HCT116 (cell line): ENCODE data around the gene NAA50.

Experiments
- ATF3 ChIP-seq: IDR thresholded peaks from 2 replicates; pipeline ENCODE4 v1.6.1; 2012
- CTCF ChIP-seq, 3 experiments: fragments of 200-600 bp in 1 of 3; sonication (generic) in 1 of 3; IDR thresholded peaks in 2 of 3; conservative IDR thresholded peaks in 1 of 3; 2 replicates each; pipeline ENCODE4 v1.5.1; 2012 to 2017; ENCODE audit warnings: low read depth in 2 of 3, low read length in 2 of 3, antibody characterized with exemption in 1 of 3, borderline replicate concordance in 1 of 3, control low read depth in 1 of 3, mild to moderate bottlenecking in 1 of 3, mixed read lengths in 1 of 3, mixed run types in 1 of 3, moderate library complexity in 1 of 3; ENCODE audit not compliant: insufficient read depth in 1 of 3
- EGR1 ChIP-seq: IDR thresholded peaks from 2 replicates; pipeline ENCODE4 v1.6.1; 2012; ENCODE audit warnings: low read depth
- EZH2 ChIP-seq: fragments of 200-600 bp; sonication (generic); IDR thresholded peaks from 2 replicates; pipeline ENCODE4 v1.6.1; 2017; ENCODE audit warnings: antibody characterized with exemption, mixed run types
- POLR2A ChIP-seq: IDR thresholded peaks from 2 replicates; pipeline ENCODE4 v1.7.0; 2011; ENCODE audit warnings: borderline replicate concordance; ENCODE audit not compliant: insufficient read depth, insufficient read length; ENCODE audit errors: extremely low read depth
- POLR2AphosphoS5 ChIP-seq: IDR thresholded peaks from 2 replicates; pipeline ENCODE4 v1.6.1; 2011; ENCODE audit warnings: mild to moderate bottlenecking, low read depth, low read length, moderate library complexity
- REST ChIP-seq: IDR thresholded peaks from 2 replicates; pipeline ENCODE4 v1.6.1; 2012; ENCODE audit warnings: low read depth
- SP1 ChIP-seq: IDR thresholded peaks from 2 replicates; pipeline ENCODE4 v1.6.1; 2012; ENCODE audit warnings: low read depth

GRCh38 chr3:113696658-113697499 is 49.2 kb downstream of the NAA50 start:
- TF ChIP-seq EZH2 (no peak), CTCF (IDR thresholded peaks at IDR 0.05 in 2 of 3, conservative IDR thresholded peaks at IDR 0.05 in 1 of 3; ENCODE audit: borderline replicate concordance in 1 of 3, insufficient read depth in 1 of 3, low read depth in 2 of 3, low read length in 2 of 3) (no peak), ATF3 (no peak), SP1 (peak; percentile 99), REST (no peak), POLR2AphosphoS5 (peak; percentile 12; the same call in 1 of the 2 replicates), EGR1 (0 out of 2 replicates have a peak, but pooled peaks have one; percentile 59), POLR2A (no peak)
